ENCODE data around the gene PLEKHO2.

- no peak for TF ChIP-seq CTCF (IDR thresholded peaks at IDR 0.05; ENCODE audit: low read depth, low read length)
- no peak for TF ChIP-seq EZH2phosphoT487 (IDR thresholded peaks at IDR 0.05; ENCODE audit: low read depth)
These were observed 15.7 kb downstream of the PLEKHO2 start for GRCh38 chr15:64857421-64857820.
